ENCODE data around the gene LRRC61.

- TF ChIP-seq POLR2AphosphoS5 (IDR thresholded peaks at IDR 0.05; ENCODE audit: low read depth, low read length) (no peak), POLR2A (IDR thresholded peaks at IDR 0.05; ENCODE audit: low read depth, low read length) (no peak), TAF1 (IDR thresholded peaks at IDR 0.05; ENCODE audit: low read depth, low read length) (no peak)
Observed at GRCh38 chr7:150330211-150330885, 7.2 kb downstream of the LRRC61 start.
